ENCODE measurements around the gene DNAJC5G. TPM values are rescaled to one million over a fixed set of nuclear protein-coding genes. Genes with fewer than 3 reads are reported as not detected.

The DNAJC5G gene
- polyA plus RNA-seq, 1 of the 3 experiments (the other 2 are of a cell fraction): 0.18 TPM

GRCh38 chr2:27249891-27250651 lies 25.2 kb upstream of the DNAJC5G start:
- Histone ChIP-seq H3K4me2 (peak overlapping the region; percentile 1; the same call in 1 of the 2 replicates), H3F3A (replicated peaks; ENCODE audit: insufficient read depth) (peaks cover 5% of the 10 kb centered on the region), H3K79me2 (ENCODE audit: insufficient read depth) (no peaks in the 10 kb centered on the region), H4K20me1 (ENCODE audit: insufficient read depth) (no peaks in the 10 kb centered on the region), H3K4me3 (ENCODE audit: low read depth in 2 of 2, low read length in 1 of 2) (no peak overlapping the region; a peak in 1 of 4 replicates), H2AFZ (ENCODE audit: low read depth) (no peak overlapping the region), H3K9me2 (no peaks in the 10 kb centered on the region), H3K36me3 (replicated peaks in 1 of 2; ENCODE audit: control insufficient read depth in 1 of 2, insufficient read depth in 2 of 2, low read length in 1 of 2) (peaks cover 0 to 3% of the 10 kb centered on the region in 2 experiments), H3K27me3 (ENCODE audit: insufficient read depth) (no peaks in the 10 kb centered on the region), H3K27ac (ENCODE audit: low read depth in 2 of 2, low read length in 1 of 2) (no peak overlapping the region), H3K4me1 (ENCODE audit: control insufficient read depth in 1 of 2, insufficient read depth in 2 of 2, low read depth in 1 of 2, low read length in 1 of 2) (peaks cover 5 to 12% of the 10 kb centered on the region in 2 experiments; a peak in 3 of 4 replicates), H3K9me3 (no peaks in the 10 kb centered on the region), H3K9ac (no peak overlapping the region)
- CTCF ChIA-PET: interaction anchor here (0.6 to 10.8 kb wide), 17 partner anchors 9 to 691 kb away, joined by 3 to 133 read pairs (median 7); partner anchors contain the start of genes SLC30A3 and TRIM54
- POLR2A ChIA-PET: no interaction called here
- whole genome bisulfite sequencing (ENCODE audit: low lambda C conversion rate): 73% methylated on average over 19 of the region's 22 CpGs
- TF ChIP-seq RAD21 (IDR thresholded peaks at IDR 0.05; ENCODE audit: low read length) (peak; percentile 74), ELF1 (IDR thresholded peaks at IDR 0.05) (no peak), CTCF (IDR thresholded peaks at IDR 0.05) (peak; percentile 66), SMC3 (IDR thresholded peaks at IDR 0.05; ENCODE audit: low read depth, low read length) (peak; percentile 58)
- peak; percentile 87 for DNase-seq

GRCh38 chr2:27250652-27251379 lies 24.4 kb upstream of the DNAJC5G start:
- no peak for DNase-seq

More at GRCh38 chr2:27250652-27251379, 24.4 kb upstream of the DNAJC5G start:
- Histone ChIP-seq H3F3A (replicated peaks; ENCODE audit: insufficient read depth) (peaks cover 12% of the 10 kb centered on the region), H2AFZ (ENCODE audit: low read depth) (no peak overlapping the region), H3K27me3 (ENCODE audit: insufficient read depth) (no peaks in the 10 kb centered on the region), H4K20me1 (ENCODE audit: insufficient read depth) (no peaks in the 10 kb centered on the region), H3K4me2 (no peak overlapping the region), H3K4me1 (ENCODE audit: control insufficient read depth in 1 of 2, insufficient read depth in 2 of 2, low read depth in 1 of 2, low read length in 1 of 2) (peaks cover 11 to 16% of the 10 kb centered on the region in 2 experiments), H3K9ac (no peak overlapping the region), H3K79me2 (ENCODE audit: insufficient read depth) (no peaks in the 10 kb centered on the region), H3K9me2 (no peaks in the 10 kb centered on the region), H3K9me3 (no peaks in the 10 kb centered on the region), H3K27ac (ENCODE audit: low read depth in 2 of 2, low read length in 1 of 2) (no peak overlapping the region), H3K4me3 (ENCODE audit: low read depth in 2 of 2, low read length in 1 of 2) (no peak overlapping the region), H3K36me3 (replicated peaks in 1 of 2; ENCODE audit: control insufficient read depth in 1 of 2, insufficient read depth in 2 of 2, low read length in 1 of 2) (peaks cover 0 to under 1% of the 10 kb centered on the region in 2 experiments)
- CTCF ChIA-PET: interaction anchor here (0.6 to 10.8 kb wide), 12 partner anchors 10 to 691 kb away, joined by 3 to 133 read pairs (median 7); partner anchors contain the start of genes SLC30A3 and TRIM54
- TF ChIP-seq TEAD4 (IDR thresholded peaks at IDR 0.05; ENCODE audit: borderline replicate concordance, insufficient read depth) (no peak), RXRA (IDR thresholded peaks at IDR 0.05; ENCODE audit: borderline replicate concordance, low read depth) (no peak), REST (IDR thresholded peaks at IDR 0.05; ENCODE audit: low read depth, low read length) (no peak), ZBTB33 (IDR thresholded peaks at IDR 0.05; ENCODE audit: borderline replicate concordance, low read depth) (no peak), RAD21 (IDR thresholded peaks at IDR 0.05; ENCODE audit: low read length) (no peak), RFX5 (IDR thresholded peaks at IDR 0.05; ENCODE audit: low read length) (no peak), CHD2 (IDR thresholded peaks at IDR 0.05; ENCODE audit: low read length, partially characterized antibody) (no peak), MAX (IDR thresholded peaks at IDR 0.05; ENCODE audit: low read depth) (no peak), ELF1 (IDR thresholded peaks at IDR 0.05) (no peak), EZH2phosphoT487 (IDR thresholded peaks at IDR 0.05; ENCODE audit: borderline replicate concordance, low read depth) (no peak), PBX3 (IDR thresholded peaks at IDR 0.05) (no peak), MXI1 (IDR thresholded peaks at IDR 0.05; ENCODE audit: low read depth, low read length) (no peak)
- POLR2A ChIA-PET: no interaction called here
- 77% methylated on average over 13 of the region's 13 CpGs for WGBS (ENCODE audit: low lambda C conversion rate)
